ENCODE data around the gene MGAT5.

GRCh38 chr2:134449751-134450513 is 196.1 kb downstream of the MGAT5 start:
- TF ChIP-seq EZH2 (IDR thresholded peaks at IDR 0.05; ENCODE audit: borderline replicate concordance, low read length) (no peak), CTCF (IDR thresholded peaks at IDR 0.05; ENCODE audit: low read length) (no peak)
